GM18502 (cell line): ENCODE measurements around the gene NOB1.
"Not testable (repeated sequence)": the region's sequence is repeated elsewhere in the genome, so short reads cannot be mapped to it uniquely, and the experiment has no call there.

ENCODE experiments used
- ATAC-seq: cut with Tn5 transposase; IDR thresholded peaks from one replicate; pipeline ENCODE4 v1.9.1; 2021; ENCODE audit warnings: mild to moderate bottlenecking; ENCODE audit not compliant: unreplicated experiment, poor library complexity

The NOB1 gene

GRCh38 chr16:69754469-69755310, at the start of gene NOB1:
TSS of gene NOB1 (minus strand) at chr16:69754926. CDS start at chr16:69754910, 16 bp downstream.
- peak; percentile 94 for ATAC-seq

DNA sequence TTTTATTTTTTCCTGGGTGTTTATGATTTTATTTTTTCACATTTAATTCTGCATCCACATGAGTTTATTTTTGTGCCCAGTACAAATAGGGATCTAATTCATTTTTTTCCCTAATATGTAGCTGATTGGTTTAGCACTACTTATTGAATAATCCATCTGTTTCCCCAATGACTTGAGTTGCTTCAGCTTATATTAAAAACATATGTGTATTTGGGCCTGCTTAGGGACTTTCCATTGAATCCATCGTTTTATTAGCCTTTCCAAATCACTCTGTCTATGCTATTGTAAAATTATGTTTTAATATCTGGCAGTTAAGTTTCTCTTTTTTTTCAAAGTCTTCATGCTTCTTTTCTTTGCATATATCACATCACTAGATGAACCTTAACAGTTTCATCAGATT, 49.6 kb upstream of the NOB1 start:
- no peak for ATAC-seq

DNA sequence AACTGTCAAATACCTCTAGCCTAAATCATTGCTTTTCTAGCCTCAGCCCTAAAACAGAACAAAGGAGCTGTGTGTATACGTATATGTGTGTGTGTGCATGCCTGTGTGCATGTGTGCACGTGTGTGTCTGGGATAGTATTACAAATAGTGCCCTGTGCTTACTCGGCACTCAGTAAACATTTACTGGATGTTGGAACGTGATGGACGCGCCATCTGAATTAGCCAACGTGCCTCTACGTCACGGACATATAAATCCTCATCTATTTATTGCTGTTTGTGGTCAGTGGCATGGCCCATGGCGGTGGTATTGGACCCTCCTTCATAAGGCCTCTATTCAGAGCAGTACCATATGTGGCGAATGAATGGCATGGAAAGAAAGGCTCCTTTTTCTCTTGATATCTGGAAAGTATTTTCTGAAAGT, 44.9 kb upstream of the NOB1 start:
- ATAC-seq, result no peak

GRCh38 chr16:69798466-69798865, 43.7 kb upstream of the NOB1 start:
- no peak for ATAC-seq

DNA sequence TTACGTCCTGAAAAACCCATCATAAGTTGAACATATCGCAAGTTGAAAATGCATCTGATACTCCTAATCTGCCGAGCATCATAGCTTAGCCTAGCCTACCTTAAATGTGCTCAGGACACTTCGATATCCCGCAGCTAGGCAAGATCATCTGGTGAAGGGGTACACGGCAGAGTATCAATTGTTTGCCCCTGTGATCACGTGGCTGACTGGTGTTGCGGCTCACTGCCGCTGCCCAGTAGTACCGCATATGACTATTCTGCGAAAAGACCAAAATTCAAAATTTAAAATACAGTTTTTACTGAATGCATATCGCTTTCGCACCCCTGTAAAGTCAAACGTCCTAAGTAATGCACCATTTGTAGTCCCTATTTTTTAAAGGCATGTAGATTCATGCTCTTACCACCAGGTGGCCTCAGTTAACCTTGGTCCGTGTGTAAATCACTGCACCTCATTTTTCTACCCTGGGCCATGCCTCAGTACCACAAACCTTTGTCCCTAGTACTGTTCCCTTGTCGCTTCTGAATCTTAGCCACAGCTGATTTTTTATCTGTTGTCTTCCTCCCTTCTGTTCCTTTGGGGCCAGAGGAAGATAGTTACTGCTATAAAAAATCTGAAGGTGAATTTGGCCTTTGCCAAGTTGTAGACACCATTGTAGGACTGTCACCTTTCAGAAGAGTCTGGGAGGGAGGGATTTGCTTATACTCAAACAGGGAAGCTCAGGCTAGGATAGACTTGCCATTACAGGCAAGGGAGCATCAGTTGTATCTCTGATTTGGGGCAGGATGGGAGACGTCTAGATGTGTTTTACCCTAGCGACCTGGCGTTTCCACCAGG, 41.8 kb upstream of the NOB1 start:
- no peak for ATAC-seq

GRCh38 chr16:69794486-69794885, 39.8 kb upstream of the NOB1 start:
- ATAC-seq, result no peak

GRCh38 chr16:69793526-69793925, 38.8 kb upstream of the NOB1 start:
- ATAC-seq, result no peak

DNA sequence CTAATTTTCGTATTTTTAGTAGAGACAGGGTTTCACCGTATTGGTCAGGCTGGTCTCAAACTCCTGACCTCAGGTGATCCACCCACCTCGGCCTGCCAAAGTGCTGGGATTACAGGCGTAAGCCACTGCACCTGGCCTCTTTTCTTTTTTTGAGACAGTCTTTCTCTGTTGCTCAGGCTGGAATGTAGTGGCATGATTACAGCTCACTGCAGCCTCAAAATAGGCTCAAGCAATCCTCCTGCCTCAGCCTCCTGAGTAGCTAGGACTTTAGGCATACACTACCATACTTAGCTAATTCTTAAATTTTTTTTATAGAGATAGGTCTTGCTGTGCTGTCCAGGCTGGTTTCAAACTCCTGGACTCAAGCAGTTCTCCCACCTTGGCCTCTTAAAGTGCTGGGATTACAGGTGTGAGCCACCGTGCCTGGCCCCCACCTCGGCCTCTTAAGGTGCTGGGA, 36.7 kb upstream of the NOB1 start:
- ATAC-seq, result not testable (repeated sequence)

- no peak for ATAC-seq
Measured at GRCh38 chr16:69787883-69788282, 33.2 kb upstream of the NOB1 start.

DNA sequence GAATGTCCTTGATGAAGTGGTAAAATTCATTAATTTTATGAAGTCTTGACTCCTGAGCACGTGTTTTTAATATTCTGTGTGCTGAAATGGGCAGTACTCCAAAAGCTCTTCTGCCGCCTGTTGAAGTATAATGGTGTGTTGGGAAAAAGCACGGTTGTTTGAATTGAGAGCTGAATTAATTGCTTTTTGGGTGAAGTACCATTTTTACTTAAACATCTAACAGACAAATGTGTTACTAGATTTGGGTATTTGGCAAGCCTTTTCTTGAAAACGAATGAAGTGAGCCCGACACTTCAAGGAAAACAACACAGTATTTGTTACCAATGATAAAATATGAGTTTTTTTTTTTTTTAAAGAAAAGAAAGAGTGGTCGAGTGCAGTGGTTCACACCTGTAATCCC, 29.9 kb upstream of the NOB1 start:
- ATAC-seq, result no peak

DNA sequence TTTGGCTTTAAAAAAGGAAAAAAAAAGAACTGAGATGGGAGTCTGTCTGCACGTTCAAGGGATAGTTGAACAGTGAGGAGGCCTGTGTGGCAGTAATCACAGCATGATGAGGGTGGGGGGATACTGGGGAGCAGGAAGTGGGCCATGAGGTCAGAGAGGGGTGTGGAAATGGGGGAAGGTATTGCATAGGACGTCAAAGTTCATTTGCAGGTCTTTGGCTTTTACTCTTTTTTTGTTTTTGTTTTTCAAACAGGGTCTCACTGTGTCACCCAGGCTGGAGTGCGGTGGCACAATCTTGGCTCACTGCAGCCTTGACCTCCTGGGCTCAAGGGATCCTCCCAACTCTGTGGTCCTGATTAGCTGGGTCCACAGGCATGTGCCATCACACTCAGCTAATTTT, 26.4 kb upstream of the NOB1 start:
- no peak for ATAC-seq

GRCh38 chr16:69779724-69780123, 25.0 kb upstream of the NOB1 start:
- no peak for ATAC-seq

- no peak for ATAC-seq
Measured at GRCh38 chr16:69775563-69775962, 20.8 kb upstream of the NOB1 start.

DNA sequence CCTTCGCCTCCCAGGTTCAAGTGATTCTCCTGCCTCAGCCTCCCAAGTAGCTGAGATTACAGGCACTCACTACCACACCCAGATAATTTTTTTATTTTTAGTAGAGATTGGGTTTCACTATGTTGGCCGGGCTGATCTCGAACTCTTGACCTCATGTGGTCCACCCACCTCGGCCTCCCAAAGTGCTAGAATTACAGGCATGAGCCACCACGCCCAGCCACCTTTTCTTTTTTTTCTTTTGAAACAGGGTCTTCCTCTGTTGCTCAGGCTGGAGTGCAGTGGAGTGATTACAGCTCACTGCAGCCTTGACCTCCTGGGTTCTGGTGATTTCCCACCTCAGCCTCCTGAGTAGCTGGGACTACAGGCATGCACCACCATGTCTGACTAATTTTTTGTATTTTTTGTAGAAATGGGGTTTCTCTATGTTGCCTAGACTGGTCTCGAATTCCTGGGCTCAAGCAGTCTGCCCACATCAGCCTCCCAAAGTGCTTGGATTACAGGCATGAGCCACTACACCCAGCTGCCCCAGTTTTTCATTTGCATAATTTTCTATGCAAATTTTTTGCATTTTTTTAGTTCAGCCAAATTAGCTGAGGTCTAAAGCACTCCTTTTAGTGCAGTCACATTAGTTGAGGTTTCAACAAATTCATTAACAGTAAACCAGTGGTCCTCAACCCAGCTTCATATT, 18.7 kb upstream of the NOB1 start:
- ATAC-seq, result peak; percentile 65

GRCh38 chr16:69771651-69771967, 16.9 kb upstream of the NOB1 start:
- ATAC-seq, result no peak

GRCh38 chr16:69769404-69769803, 14.7 kb upstream of the NOB1 start:
- no peak for ATAC-seq

DNA sequence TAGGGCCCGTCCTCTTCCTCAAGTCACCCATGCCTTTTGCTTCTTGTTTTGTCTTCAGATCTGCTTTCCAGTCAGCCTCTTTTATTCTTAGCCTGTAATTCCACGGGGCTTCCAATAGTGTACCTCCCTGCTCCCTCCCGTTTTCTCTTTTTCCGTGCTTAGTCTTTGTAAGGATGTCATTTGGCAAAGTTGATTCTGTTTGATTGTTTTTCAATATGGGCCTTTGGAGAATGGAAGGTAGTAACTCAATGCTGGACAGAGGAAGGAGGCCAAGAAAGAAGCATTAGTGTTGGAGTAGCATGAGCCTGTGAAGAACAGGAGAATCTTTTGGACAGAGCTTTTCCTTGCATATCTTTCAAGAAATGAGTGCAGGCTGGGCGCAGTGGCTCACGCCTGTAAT, 13.9 kb upstream of the NOB1 start:
- ATAC-seq, result no peak

DNA sequence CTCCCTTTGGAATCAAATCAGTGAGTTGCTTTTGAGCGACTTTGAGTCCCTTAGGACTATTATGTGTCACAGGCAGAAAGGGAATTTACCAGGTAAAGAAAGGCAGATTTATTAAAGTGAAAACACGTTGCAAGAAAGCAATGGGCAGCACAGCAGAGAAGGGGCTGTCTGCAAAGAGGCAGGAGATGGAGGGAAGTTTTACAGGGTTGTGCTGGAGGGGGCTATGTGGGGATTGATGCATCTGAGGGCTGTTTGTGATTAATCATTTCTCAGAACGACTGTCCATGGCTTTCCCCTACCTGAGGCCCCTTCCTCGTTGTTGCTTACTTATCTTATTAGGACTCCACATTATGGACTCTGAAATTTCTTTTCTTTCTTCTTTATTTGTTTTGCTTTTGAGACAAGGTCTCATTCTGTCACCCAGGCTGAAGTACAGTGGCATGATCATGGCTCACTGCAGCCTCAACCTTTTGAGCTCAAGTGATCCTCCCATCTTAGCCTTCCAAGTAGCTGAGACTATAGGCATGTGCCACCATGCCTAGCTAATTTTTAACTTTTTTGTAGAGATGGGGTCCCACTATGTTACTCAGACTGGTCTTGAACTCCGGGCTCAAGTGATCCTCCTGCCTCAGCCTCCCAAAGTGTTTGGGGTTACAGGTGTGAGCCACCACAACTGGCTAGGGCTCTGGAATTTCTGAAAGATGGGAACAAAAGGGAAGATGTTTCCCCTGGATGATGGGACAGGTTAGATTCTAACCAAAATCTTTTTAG, 12.9 kb upstream of the NOB1 start:
- no peak for ATAC-seq

DNA sequence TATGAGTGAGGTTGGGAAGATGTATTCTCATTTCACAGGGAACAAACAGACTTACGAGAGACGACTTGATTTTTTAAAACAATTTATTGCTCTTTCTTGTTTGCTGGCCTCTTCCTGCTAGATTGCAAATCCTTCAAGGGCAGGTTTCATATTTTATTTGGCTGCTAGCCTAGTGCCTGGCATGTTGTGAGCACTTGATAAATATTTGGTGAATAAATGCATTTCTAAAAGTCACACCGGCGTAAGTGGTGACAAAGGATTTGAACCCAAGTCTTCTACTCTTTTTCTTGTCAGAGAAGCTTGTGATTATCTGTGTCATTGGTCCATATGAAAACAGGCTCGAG, 8.8 kb upstream of the NOB1 start:
- no peak for ATAC-seq

GRCh38 chr16:69762814-69763598, 8.3 kb upstream of the NOB1 start:
- ATAC-seq, result peak; percentile 9
